ENCODE results near the gene PTOV1.

Gene PTOV1

GRCh38 chr19:49906879-49907564 lies 56.1 kb downstream of the PTOV1 start:
- no peak for DNase-seq (ENCODE audit: low spot score)
- TF ChIP-seq CTCF (IDR thresholded peaks at IDR 0.05; ENCODE audit: extremely low read depth, missing control alignments): no peak

- DNase-seq (ENCODE audit: low spot score): no peak
- no peak for TF ChIP-seq CTCF (IDR thresholded peaks at IDR 0.05; ENCODE audit: extremely low read depth, missing control alignments)
These were observed 56.9 kb downstream of the PTOV1 start for GRCh38 chr19:49907745-49908446.

GRCh38 chr19:49908480-49909420 lies 57.8 kb downstream of the PTOV1 start:
- no peak for DNase-seq (ENCODE audit: low spot score)
- no peak for TF ChIP-seq CTCF (IDR thresholded peaks at IDR 0.05; ENCODE audit: extremely low read depth, missing control alignments)

GRCh38 chr19:49910179-49910578 lies 59.2 kb downstream of the PTOV1 start:
- no peak for DNase-seq (ENCODE audit: low spot score)
- TF ChIP-seq CTCF (IDR thresholded peaks at IDR 0.05; ENCODE audit: extremely low read depth, missing control alignments): no peak

Data from GM20000 (cell line).